ENCODE measurements around the gene PPP2CA.

GRCh38 chr5:134215757-134216156 lies 10.1 kb downstream of the PPP2CA start:
- TF ChIP-seq HMGXB4 (CRISPR knock-in tag; IDR thresholded peaks at IDR 0.05) = no peak
- TF ChIP-seq CTCF (IDR thresholded peaks at IDR 0.05) = no peak
- TF ChIP-seq TEAD4 (CRISPR knock-in tag; IDR thresholded peaks at IDR 0.05) = no peak
- TF ChIP-seq SMAD3 (CRISPR knock-in tag; IDR thresholded peaks at IDR 0.05; ENCODE audit: borderline replicate concordance) = no peak
- TF ChIP-seq ATF1 (CRISPR knock-in tag; IDR thresholded peaks at IDR 0.05) = no peak
- TF ChIP-seq CREM (CRISPR knock-in tag; IDR thresholded peaks at IDR 0.05) = no peak
- TF ChIP-seq ESRRA (CRISPR knock-in tag; IDR thresholded peaks at IDR 0.05; ENCODE audit: borderline replicate concordance) = no peak
- TF ChIP-seq PRDM15 (CRISPR knock-in tag; IDR thresholded peaks at IDR 0.05) = no peak
- TF ChIP-seq MLX (CRISPR knock-in tag; IDR thresholded peaks at IDR 0.05) = no peak
- no peak for TF ChIP-seq ZBTB43 (CRISPR knock-in tag; IDR thresholded peaks at IDR 0.05)
- no peak for TF ChIP-seq AFF4 (CRISPR knock-in tag; IDR thresholded peaks at IDR 0.05; ENCODE audit: borderline replicate concordance)
- TF ChIP-seq ZNF232 (CRISPR knock-in tag; IDR thresholded peaks at IDR 0.05) = no peak

Data from WTC11 (cell line).